ENCODE measurements around the gene CDKN1B. TPM values are rescaled to one million over a fixed set of nuclear protein-coding genes. Genes with fewer than 3 reads are reported as not detected.

Gene CDKN1B
- total RNA-seq, 1 experiment from 2014 or later = 33.1 TPM

DNA sequence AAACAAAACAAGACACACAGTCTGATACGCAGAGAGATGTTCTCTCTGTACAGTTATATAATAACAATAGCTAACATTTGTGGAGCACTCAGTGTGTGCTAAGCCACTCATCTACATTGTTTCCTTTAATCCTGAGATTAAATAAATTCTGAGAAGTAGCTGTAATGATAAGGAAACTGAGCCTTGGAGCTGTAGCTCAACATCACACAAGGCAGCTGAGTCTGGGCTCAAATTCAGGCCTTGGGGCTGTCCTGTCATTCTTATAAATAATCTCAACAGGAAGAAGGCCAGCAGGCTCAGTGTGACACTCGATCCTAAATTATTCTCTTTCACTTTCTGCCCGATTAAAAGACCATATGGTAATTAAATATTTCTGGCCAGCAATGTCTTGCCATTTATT lies 24.5 kb downstream of the CDKN1B start:
- RAD21 ChIA-PET (ENCODE audit: low non-redundant PET in 1 of 2, low total read pairs in 2 of 2, uncharacterized antibody in 2 of 2, unreplicated experiment in 2 of 2) = no interaction called here
- Histone ChIP-seq H3K27ac (ENCODE audit: low read depth, low read length) (no peak overlapping the region), H3K9me3 (ENCODE audit: control insufficient read depth in 1 of 2, insufficient read depth in 1 of 2, low read depth in 1 of 2, low read length in 2 of 2) (no peaks in the 10 kb centered on the region), H3K4me1 (ENCODE audit: control insufficient read depth in 1 of 2, insufficient read depth in 2 of 2, low read length in 2 of 2) (peaks cover 5 to 24% of the 10 kb centered on the region in 2 experiments), H3K4me2 (ENCODE audit: low read length) (no peak overlapping the region), H3K9ac (ENCODE audit: low read length) (no peak overlapping the region), H3K36me3 (ENCODE audit: control insufficient read depth in 1 of 2, insufficient read depth in 2 of 2, low read length in 2 of 2) (no peaks in the 10 kb centered on the region), H2AFZ (ENCODE audit: low read depth, low read length, poor library complexity, severe bottlenecking) (no peak overlapping the region), H3K9me2 (ENCODE audit: insufficient read depth) (no peaks in the 10 kb centered on the region), H4K20me1 (ENCODE audit: insufficient read depth) (no peaks in the 10 kb centered on the region), H3K4me3 (replicated peaks in 1 of 2; ENCODE audit: low read depth in 1 of 2, low read length in 2 of 2) (no peak overlapping the region), H3K79me2 (ENCODE audit: insufficient read depth, low read length) (no peaks in the 10 kb centered on the region), H3K27me3 (ENCODE audit: insufficient read depth, low read length) (no peaks in the 10 kb centered on the region)
- no peak for DNase-seq (ENCODE audit: low read depth, low spot score)
- intact Hi-C loops (cut with micrococcal nuclease) = no loop called here
- ATAC-seq = no peak
- CTCF ChIA-PET = no interaction called here
- BruUV-seq (replicated peaks) = no TSS peak
- TF ChIP-seq EGR1 (IDR thresholded peaks at IDR 0.05; ENCODE audit: low read depth) (no peak), ZFX (IDR thresholded peaks at IDR 0.05) (no peak), SP1 (IDR thresholded peaks at IDR 0.05; ENCODE audit: low read depth) (no peak), JUND (IDR thresholded peaks at IDR 0.05) (no peak), CTCF (IDR thresholded peaks at IDR 0.05 in 2 of 3, conservative IDR thresholded peaks at IDR 0.05 in 1 of 3; ENCODE audit: borderline replicate concordance in 1 of 3, insufficient read depth in 1 of 3, low read depth in 2 of 3, low read length in 2 of 3) (no peak), REST (IDR thresholded peaks at IDR 0.05; ENCODE audit: low read depth) (no peak), RAD21 (IDR thresholded peaks at IDR 0.05; ENCODE audit: low read depth) (no peak), MAX (IDR thresholded peaks at IDR 0.05) (no peak), CBX3 (IDR thresholded peaks at IDR 0.05; ENCODE audit: low read depth) (no peak), FOSL1 (IDR thresholded peaks at IDR 0.05; ENCODE audit: low read depth) (no peak), POLR2A (IDR thresholded peaks at IDR 0.05; ENCODE audit: borderline replicate concordance, extremely low read depth, insufficient read depth, insufficient read length) (no peak), EZH2 (IDR thresholded peaks at IDR 0.05) (no peak), ZBTB33 (IDR thresholded peaks at IDR 0.05; ENCODE audit: extremely low read depth, insufficient replicate concordance, low read length) (no peak), ELF1 (IDR thresholded peaks at IDR 0.05; ENCODE audit: borderline replicate concordance, low read depth) (no peak), SRF (IDR thresholded peaks at IDR 0.05; ENCODE audit: low read depth) (no peak), YY1 (IDR thresholded peaks at IDR 0.05; ENCODE audit: extremely low read depth, insufficient replicate concordance, low read depth, low read length) (no peak), TCF7L2 (IDR thresholded peaks at IDR 0.05; ENCODE audit: borderline replicate concordance, extremely low read depth, insufficient read depth, insufficient read length) (no peak)
- POLR2A ChIA-PET = no interaction called here
